Brain pericyte (primary cell): ENCODE data around the gene MYH6.
"Not testable (repeated sequence)": the region's sequence is repeated elsewhere in the genome, so short reads cannot be mapped to it uniquely, and the experiment has no call there.

Experiments used
- DNase-seq: peaks from one replicate; pipeline ENCODE4 v3.0.0-alpha.2; 2012; ENCODE audit warnings: low read depth, low spot score

MYH6 gene

DNA sequence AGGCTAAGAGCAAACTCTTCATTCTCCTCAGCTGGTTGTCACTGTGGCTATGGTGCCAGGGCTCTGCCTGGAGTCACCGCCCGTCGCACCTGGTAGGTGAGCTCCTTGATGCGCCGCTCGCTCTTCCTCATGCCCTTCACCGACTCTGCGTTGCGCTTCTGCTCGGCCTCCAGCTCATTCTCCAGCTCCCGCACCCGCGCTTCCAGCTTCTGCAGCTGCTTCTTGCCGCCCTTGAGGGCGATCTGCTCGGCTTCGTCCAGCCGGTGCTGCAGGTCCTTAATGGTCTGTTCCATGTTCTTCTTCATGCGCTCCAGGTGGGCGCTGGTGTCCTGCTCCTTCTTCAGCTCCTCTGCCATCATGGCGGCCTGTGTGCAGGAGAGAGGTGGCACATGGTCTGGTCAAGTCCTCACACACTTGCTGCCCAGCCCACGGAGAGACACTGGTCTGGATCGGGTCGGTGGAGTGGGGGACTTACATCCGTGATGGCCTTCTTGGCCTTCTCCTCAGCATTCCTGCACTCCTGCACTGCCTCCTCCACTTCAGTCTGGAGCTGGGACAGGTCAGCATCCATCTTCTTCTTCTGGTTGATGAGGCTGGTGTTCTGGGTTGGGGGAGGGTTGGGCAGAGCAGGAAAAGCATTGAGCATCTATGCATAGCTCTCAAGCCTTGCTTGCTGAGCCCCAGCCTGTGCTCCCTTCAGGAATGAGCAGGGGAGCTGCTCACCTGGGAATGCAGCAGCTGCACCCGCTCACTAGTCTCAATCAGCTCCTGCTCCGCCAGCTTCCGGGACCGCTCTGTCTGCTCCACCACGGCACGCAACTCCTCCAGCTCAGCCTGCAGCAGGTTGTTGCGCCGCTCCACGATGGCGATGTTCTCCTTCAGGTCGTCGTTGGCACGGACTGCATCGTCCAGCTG lies 7.1 kb upstream of the MYH6 start:
- DNase-seq = no peak

DNA sequence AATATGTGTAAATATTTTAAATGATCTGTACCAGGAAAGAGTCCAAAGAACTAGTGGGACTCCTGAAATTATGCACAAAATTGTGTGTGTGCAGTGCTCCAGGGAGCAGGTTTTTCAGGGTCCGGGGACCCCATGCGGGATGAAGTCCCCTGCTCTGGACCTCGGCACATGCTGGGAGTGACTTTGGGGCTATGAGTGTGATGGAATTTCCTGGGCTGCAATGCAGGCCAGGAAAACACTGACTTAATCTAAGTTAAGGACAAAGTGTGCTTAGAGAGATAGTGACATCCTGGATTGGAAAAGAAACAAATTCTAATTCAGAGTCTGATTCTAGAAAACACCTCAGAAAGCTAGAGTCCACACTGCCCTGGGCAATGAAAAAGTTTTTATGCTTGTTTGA lies 6.2 kb upstream of the MYH6 start:
- no peak for DNase-seq

DNA sequence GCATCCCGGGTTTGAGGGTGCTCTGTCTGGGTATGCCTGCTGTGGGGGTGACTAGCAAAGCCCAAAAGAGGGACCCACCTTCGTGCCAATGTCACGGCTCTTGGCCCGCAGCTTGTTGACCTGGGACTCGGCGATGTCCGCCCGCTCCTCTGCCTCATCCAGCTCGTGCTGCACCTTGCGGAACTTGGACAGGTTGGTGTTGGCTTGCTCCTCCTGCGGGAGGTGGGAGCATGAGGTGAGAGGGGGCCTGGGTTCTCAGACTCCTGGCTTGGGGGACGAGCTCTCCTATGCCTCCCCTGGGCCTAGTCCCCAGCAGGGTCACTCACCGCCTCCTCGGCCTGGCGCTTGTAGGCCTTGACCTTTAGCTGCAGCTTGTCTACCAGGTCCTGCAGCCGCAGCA lies 5.6 kb upstream of the MYH6 start:
- no peak for DNase-seq

DNA sequence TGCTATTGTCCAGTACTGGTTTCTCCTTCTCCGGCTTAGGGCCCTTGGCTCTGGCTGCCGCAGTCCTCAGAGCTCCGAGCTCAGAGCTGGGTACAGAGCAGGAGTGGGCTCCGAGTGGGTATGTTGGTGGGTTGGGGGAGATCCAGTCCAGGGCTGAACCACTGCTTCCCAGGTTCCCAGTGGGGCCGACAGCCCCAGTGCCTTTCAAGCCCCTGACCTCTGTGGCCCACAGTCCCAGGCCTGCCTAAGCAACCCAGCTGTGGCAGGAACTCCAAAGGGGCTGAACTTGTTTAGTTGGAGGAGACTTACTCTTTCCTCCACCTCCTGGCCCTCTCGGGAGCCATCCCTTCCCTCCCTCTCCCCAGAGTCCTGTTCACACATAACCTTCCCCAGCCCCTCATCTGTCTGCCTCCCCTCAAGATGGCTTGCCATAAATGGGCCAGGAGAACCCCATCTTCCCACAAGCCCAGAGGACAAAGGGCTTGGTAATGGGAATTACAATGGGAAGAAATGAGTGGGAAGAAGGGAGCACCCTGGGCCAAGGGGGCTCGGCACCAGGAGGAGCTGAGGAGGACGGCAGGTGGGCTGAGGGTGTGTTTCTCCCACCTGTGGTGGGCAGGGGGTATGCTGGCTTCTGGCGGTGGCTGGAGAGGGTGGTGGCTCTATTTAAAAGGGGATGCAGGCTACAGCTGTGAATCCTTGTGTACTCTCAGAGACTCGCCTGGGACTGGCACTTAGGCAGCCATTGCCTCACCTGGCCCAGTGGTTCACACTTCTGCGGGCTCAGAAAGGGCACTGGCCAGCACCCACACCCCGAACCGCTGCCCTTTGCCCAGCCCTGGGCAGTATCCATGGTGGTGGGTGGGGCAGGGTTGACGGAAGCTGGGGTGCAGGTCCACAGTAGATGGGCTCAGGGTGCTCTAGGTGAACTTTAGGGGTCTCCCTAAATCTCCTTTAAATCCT lies 3.8 kb upstream of the MYH6 start:
- DNase-seq = no peak

DNA sequence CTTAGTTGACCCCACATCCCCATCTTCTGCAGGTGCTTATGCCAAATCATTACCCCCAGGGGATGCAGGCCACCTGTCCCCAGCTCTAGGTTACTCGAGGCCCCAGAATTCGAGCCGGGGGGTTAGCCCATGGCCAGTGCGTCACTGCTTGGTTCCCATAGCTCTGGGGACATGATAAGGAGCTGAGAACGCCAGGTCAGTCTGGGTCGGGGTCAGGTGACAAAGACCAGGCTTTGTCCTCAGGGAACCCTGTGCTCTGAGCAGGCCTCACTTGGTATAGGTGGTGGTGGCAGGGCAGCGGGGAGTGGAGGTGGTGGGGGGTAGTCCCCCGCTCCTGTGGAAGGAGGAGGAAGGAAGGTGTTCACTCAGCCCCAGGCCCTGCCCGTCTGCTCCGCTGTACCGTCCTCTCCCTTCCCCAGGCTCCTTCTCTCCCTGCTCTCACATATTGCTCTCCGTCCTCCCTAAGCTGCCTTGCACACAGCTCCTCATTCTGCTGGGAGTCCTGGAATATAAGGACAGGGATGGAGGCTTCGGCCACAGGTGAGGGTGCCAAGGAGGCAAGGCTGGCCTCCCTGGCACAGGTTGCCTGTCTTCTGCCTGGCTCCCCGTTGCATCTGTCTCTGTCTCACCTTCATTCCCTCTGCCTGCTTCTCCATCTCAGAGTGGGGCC lies 2.0 kb upstream of the MYH6 start:
- no peak for DNase-seq

DNA sequence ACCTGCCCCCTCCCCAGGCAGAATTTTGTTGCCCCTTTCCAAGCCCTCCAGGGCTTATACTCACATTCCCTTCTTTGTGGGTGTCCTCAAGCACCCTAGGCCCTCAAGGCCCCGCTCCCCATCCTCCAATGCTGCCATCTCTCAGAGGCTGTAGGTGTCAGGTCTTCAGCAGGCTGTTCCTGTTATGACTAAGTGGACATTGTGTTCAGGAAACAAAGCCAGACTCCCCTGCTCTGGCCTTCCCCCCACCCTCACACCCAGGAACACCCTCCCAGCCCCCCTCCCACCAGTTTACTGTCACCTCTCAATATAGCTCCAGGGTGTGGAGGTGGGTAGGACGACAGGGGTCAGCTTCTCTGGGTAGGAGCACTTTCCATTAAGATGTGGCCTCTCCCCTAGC lies 1.4 kb upstream of the MYH6 start:
- DNase-seq = no peak

DNA sequence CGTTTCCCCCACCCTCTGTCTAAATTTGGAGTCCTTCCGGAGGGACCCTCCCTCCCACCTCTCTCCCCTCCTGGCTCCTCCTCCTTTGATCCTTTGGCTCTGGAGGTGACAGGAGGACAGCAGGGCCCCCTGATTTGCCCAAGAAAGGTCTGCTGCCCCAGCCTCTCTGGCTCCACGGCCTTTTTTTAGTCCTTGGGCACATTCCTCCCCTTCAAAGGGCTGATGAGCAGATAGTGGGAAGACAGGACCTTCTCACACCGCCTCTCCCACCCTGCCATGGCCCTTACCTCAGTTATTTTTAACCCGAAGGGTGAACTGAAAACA lies 196 bp upstream of the MYH6 start:
- DNase-seq = no peak

DNA sequence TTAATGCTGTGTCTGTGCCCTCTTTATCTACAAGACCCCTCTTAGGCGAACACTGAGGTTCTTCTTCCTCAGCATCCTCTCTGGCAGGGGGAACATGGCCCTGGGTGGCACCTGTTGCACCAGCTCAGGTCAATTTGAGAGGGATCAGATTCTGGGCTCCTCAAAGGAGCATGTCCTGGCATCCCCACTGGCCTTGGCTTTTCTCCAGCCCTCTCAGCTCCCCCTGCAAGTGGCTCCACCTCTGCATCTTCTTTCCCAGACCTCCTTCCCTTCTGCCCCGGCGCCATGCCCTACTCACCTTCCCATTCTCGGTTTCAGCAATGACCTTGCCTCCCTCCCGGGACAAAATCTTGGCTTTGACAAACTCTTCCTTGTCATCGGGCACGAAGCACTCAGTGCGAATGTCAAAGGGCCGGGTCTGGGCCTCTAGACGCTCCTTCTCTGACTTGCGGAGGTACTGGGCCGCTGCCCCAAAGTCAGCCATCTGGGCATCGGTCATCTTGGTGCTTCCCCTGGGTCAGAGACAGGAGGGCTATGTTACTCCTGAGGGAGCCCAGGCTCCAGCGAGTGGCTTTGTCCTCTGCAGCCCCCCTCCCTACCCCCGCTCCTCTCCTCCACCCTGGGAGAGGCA lies 1.2 kb downstream of the MYH6 start:
- no peak for DNase-seq

DNA sequence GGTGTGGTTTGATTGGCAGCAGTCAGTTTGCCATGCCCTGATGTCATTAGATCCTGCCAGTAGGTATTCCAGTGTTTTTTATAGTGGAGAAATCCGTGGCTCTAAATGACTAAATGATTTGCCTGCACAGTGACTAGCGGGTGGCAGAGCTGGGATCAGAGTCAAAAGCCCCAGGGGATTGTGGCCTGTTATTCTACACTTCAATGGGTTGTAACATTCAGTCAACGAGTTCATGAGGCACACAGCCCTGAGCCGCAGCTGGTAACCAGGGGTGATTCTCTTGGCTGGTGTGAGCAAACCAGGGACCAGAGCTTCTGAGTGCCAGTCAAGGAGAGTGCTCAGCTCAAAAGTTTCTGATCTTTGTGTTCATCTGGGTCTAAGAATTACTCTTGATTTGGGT lies 1.8 kb downstream of the MYH6 start:
- DNase-seq = no peak

DNA sequence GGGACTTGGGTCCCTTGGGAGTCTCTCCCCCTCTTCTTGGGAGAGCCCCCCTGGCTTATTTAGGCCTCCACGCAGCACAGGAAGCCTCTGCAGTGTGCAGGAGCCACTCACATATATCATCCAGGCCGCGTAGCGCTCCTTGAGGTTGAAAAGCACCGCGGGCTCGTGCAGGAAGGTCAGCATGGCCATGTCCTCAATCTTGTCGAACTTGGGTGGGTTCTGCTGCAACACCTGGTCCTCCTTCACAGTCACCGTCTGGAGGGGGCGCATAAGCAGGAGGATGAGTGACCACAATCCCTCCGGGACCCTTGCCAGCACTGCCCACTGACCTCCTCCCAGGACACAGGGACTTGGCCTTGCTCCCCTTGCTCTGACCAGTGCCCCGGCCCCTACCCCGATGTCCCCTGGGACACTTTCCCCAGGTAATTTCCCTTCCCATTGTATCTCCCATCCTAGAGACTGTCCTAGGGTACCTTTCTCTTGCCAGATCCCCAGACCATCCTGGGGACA lies 2.5 kb downstream of the MYH6 start:
- no peak for DNase-seq

DNA sequence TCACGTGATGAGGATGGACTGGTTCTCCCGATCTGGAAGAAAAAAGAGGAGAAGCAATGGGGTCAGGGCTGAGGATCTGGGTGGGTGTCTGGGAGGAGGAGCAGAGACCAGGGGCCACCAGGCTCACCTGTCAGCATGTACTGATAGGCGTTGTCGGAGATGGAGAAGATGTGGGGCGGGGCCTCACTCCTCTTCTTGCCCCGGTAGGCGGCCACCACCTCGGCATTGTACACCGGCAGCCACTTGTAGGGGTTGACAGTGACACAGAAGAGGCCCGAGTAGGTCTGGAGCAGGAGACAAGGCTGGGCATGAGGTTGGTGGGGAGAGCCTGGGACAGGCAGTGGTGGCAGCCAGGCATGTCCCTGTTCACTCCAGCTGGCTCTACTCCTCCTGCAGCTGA lies 3.0 kb downstream of the MYH6 start:
- no peak for DNase-seq

DNA sequence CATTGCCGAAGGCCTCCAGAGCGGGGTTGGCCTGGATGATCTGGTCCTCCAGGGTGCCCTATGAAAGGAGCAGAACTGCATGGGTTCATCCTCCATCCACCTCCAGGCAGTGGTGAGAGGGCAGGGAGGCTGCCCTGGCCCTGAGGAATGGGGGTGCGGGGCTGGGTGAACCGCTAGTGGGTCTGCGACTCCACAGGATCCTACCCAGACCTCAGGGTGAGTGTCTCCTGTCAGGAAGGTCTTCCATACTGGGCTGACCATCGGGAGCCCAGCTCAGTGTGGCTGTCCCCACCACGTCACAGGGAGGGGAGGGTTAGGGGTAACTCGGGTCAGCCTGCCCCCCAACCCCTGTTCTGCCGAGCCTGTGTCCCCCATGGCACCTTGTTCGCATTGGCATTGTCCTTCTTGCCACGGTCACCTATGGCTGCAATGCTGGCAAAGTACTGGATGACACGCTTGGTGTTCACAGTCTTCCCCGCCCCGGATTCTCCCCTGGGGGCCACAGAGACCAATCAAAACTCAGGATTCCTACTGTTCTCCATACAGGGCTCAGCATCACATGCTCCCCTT lies 3.7 kb downstream of the MYH6 start:
- DNase-seq = no peak

DNA sequence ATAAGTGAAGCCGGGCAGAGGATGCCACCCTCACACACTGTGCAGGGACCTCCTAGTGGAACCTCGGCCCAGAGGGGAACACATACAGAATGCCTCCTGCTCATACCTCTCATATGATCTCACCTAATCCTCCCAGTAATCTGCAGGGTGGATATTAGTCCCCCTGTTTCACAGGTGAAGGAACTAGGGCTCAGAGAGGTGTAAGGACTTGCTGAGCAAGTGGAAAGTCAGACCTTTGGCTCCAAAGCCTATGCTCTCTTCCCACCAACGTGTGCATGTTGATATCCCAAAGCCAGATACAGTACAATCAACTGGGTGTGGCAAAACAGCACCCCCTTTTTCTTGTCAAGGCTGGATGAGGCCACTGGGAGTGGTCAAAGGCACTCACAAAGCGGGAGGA lies 4.2 kb downstream of the MYH6 start:
- no peak for DNase-seq

DNA sequence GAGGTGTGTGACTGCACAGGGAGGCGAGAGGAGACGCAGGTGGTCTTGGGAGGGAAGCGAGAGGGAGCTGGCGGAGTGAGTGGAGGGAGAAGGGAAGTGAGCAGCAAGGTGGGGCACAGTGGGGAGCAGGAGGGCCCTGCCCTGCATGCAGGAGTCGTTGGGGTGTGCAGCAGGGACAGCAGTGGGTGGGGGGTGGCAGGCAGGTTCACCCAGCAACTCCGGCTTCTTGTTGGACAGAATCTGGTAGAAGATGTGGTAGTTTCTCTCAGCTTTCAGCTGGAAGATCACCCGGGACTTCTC lies 5.0 kb downstream of the MYH6 start:
- DNase-seq = no peak

DNA sequence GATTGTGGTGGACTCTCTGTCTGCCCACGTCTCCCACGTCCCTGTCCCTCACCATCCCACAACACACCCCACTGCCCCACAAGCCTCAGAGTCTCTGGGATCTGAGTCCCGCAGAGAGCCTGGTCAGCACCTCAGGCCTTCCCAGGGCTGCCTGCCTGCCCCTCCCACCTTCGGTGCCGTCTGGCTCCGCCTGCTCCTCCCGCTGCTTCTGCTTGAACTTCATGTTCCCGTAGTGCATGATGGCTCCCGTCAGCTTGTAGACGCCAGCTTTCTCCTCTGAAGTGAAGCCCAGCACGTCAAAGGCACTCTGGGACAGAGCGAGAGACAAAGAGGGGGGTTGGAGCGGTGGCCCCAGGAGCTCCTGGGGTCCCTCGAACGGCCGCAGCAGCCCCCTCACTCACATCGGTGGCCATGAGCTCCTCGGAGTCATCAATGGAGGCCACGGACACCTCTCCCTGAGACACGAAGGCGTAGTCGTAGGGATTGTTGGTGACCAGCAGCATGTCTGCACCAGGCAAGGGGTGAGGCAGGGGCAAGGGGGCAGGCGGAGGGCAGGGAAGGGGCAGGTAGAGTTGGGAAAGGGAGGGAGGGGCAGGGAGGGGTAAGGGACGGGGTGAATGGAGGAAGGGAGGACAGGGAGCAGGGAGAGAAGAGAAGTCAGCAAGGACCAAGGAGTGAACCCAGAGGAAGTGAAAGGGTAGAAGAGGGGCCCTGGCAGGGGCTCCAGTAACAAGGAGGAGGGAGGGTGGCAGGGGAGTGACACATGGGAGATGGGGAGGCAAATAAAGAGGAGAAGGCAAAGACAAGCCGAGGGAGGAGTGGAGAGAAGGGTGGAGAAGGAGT lies 5.6 kb downstream of the MYH6 start:
- DNase-seq = no peak

DNA sequence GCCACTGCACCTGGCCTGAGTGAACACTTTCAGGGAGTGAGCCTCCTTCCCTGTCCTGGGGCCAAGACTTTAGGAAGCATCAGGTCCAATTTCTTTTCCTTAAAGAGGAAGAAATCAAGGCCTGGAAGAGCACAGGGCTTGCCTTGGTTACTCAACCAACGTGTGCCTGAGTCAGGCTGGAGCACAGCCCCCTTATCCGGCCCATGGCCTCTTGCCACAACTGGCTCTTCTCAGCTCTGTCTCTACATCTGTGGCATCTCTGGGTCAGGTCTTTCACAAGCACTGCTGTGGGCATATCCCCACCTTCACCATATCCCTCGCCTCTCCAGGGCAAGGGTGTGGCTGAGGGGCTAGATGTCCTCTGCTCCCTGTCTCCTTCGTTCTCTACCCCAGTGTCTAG lies 6.8 kb downstream of the MYH6 start:
- no peak for DNase-seq

DNA sequence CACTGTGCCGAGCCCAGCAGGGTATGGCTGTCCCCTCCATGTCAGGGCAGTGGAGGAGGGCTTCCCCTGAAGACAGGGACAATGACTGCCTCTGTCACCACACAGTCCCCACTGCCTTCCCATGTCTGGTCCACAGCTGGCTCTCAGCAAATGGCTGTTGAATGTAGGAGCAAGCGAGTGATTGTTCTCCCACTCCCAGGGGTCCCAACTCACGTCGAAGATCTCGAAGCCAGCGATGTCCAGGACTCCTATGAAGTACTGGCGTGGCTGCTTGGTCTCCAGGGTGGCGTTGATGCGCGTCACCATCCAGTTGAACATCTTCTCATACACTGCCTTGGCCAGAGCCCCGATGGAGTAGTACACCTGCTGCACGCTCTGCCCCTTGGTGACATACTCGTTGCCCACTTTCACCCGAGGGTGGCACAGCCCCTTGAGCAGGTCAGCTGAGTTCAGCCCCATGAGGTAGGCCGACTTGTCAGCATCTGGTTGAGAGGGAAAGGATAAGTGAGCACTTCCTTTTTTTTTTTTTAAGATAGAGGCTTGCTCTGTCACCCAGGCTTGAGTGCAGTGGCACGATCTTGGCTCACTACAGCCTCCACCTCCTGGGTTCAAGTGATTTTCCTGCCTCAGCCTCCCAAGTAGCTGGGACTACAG lies 7.5 kb downstream of the MYH6 start:
- not testable (repeated sequence) for DNase-seq

DNA sequence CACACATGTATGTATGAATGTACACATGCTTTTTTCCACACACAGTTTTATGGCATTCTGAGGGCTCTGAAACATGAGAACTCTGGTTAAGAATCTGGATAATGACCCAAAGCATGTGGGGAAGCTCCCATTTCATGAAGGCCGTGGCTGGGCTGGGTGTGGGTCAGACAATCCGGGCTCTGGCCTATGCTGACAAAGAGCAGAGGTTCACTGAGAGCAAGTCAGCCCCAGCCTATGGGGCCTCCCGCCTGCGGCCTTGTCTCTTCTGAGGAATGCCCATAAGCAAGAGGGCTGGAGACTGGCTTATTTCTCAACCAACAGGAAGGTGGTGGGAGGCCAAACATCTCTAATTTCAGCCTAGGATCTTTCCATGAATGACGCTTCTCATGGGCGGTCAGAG lies 8.5 kb downstream of the MYH6 start:
- no peak for DNase-seq

DNA sequence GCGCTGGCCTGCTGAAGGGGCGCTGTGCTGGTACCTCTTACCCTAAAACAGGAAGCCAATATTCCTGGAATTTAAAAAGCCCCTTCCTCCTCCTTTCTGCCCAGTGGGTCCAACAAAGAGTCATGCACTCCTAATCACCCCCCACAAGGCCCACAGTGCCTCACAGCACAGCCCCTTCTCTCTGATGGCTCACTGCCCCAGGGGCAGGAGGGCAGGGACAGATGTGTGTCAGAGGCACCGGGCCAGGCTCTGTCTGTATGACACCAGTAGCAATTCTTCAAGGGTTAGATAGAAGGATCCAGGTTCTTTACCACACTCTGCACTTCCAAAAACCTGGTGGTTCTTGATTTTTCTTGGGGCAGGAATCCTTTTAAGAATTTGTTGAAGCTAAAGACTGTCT lies 8.9 kb downstream of the MYH6 start:
- no peak for DNase-seq

DNA sequence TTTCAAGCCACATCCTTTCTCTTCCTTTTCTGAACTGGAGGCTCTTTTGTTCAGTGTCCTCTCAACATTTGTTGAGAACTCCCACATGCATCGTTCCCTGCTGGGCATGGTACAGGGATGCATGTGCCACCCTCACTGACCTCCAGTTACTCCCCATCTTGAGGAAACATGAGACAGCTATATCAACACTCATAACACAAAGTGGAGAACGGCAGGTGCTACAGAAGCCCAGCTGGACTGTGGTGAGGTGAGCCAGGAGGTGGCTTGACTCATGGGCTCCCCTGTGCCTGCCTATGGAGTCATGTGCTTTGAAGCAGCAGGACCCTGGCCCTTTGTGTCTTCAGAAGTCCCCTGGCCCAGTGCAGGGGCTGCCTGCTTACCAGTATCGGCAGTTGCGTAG lies 9.7 kb downstream of the MYH6 start:
- no peak for DNase-seq
